Dendritic cell treated with granulocyte-macrophage colony-stimulating factor and Interleukin-4, amounts not matched to agents 40 ng/mL and 50 ng/mL, for 4 days (primary cell): ENCODE measurements around the gene POR.
"Not testable (repeated sequence)": the region's sequence is repeated elsewhere in the genome, so short reads cannot be mapped to it uniquely, and the experiment has no call there.

Source experiments
- H3K27ac Mint-ChIP-seq: one replicate; pipeline ENCODE4 v1.8.0; 2022; ENCODE audit warnings: mild to moderate bottlenecking, mixed read lengths
- H3K27me3 Mint-ChIP-seq: one replicate; pipeline ENCODE4 v1.8.0; 2022; ENCODE audit warnings: mild to moderate bottlenecking, mixed read lengths
- H3K36me3 Mint-ChIP-seq: one replicate; pipeline ENCODE4 v1.8.0; 2022; ENCODE audit warnings: low read depth, mixed read lengths
- H3K4me1 Mint-ChIP-seq: one replicate; pipeline ENCODE4 v1.8.0; 2022; ENCODE audit warnings: low read depth, mixed read lengths
- H3K4me3 Mint-ChIP-seq: one replicate; pipeline ENCODE4 v1.8.0; 2022; ENCODE audit warnings: mild to moderate bottlenecking, moderate library complexity, mixed read lengths
- H3K9me3 Mint-ChIP-seq: one replicate; pipeline ENCODE4 v1.8.0; 2022; ENCODE audit warnings: mixed read lengths
- intact Hi-C: fragments of 100-400 bp; cut with micrococcal nuclease; formaldehyde crosslinking; loops from one replicate; pipeline ENCODE4 v1.15.0; 2022

Gene POR

GRCh38 chr7:76022026-76022780, 107.2 kb downstream of the POR start:
- peak overlapping the region; percentile 75 for H3K4me3 Mint-ChIP-seq
- H3K27ac Mint-ChIP-seq = peak overlapping the region; percentile 83
- H3K36me3 Mint-ChIP-seq = peaks cover 71% of the 10 kb centered on the region
- peaks cover 49% of the 10 kb centered on the region for H3K4me1 Mint-ChIP-seq
- no peaks in the 10 kb centered on the region for H3K27me3 Mint-ChIP-seq
- no peaks in the 10 kb centered on the region for H3K9me3 Mint-ChIP-seq
- intact Hi-C loops = loop anchor here (5.0 kb wide), 2 partner anchors 245 to 260 kb away; no protein-coding TSS in a partner anchor

- intact Hi-C loops = loop anchor here (5.0 kb wide), 2 partner anchors 246 to 261 kb away; no protein-coding TSS in a partner anchor
- Mint-ChIP-seq H3K27me3 (no peaks in the 10 kb centered on the region), H3K9me3 (no peaks in the 10 kb centered on the region), H3K4me1 (peaks cover 49% of the 10 kb centered on the region), H3K27ac (peak overlapping the region; percentile 83), H3K36me3 (peaks cover 71% of the 10 kb centered on the region), H3K4me3 (peak overlapping the region; percentile 75)
Measured at GRCh38 chr7:76023002-76023401, 108.0 kb downstream of the POR start.

GRCh38 chr7:76029682-76030081, 114.7 kb downstream of the POR start:
- H3K9me3 Mint-ChIP-seq, H3K27ac Mint-ChIP-seq, intact Hi-C loops, H3K27me3 Mint-ChIP-seq, H3K4me3 Mint-ChIP-seq: not testable (repeated sequence)
- H3K4me1 Mint-ChIP-seq = peaks cover 13% of the 10 kb centered on the region
- H3K36me3 Mint-ChIP-seq = peaks cover 74% of the 10 kb centered on the region

GRCh38 chr7:76031964-76032363, 117.0 kb downstream of the POR start:
- intact Hi-C loops = no loop called here
- Mint-ChIP-seq H3K36me3 (peaks cover 57% of the 10 kb centered on the region), H3K4me3 (no peak overlapping the region), H3K27me3 (no peaks in the 10 kb centered on the region), H3K9me3 (no peaks in the 10 kb centered on the region), H3K27ac (no peak overlapping the region), H3K4me1 (peaks cover 10% of the 10 kb centered on the region)
